Hepatic stellate cell (primary cell): ENCODE results near the gene NUDT13.

Experiments used
- DNase-seq: peaks from one replicate; pipeline ENCODE4 v3.0.0; 2011; ENCODE audit warnings: low spot score

NUDT13 gene

DNA sequence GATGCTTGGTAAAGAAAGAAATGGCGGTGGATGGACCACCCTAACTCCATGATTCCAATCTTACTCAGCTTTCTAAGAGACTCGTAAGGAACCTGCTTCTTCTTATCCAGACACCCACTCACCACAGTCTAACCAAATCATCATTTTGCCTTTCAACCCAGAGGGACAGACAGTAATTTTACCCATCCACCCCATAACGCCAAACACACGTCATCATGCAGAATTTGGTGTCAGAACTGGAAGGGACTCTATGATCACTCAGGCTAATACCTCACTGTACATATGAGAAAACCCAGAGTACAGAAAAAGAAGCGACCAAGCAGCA is 57.2 kb downstream of the NUDT13 start:
- peak; percentile 16 for DNase-seq

DNA sequence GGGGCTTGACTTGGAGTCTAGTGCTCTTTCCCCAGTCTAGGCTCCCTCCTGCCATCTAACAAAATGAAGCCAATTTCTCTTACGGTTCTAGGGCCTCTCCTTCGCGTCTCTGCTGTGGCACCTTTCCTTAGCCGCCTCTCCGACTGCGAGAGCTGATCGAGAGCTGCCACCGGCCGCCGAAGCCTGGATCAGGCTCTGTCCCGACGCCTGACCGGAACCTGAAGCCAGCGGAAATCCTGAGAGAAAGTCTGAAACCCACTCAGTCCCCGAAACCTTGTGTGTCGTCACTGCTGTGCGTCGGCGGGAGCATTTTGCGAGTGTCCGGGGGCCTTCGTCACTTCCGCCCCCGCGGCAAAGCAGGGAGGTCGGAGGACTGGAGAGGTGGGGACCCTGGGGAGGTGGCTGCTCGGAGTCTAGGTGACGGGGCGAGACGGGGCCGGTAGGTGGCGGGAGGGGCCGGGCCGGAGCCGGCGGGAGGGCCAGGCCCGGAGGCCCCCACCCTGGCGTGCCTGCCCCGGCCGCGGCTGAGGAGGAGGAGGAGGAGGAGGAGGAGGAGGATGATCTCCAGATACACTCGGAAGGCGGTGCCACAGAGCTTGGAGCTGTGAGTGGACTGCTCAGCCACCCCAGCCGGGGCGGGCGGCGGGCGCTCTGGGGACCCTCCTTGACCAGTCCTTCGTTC is 57.7 kb downstream of the NUDT13 start, which contains the start of the genes ECD and FAM149B1:
Gene ECD (minus strand): TSS at position 226 of the 682 bp plus-strand sequence. CDS start 4,071 bp downstream, outside the sequence.
Gene FAM149B1 (plus strand): TSS at position 337 of the 682 bp plus-strand sequence. CDS start 221 bp downstream, at position 558.
- DNase-seq = peak; percentile 91

DNA sequence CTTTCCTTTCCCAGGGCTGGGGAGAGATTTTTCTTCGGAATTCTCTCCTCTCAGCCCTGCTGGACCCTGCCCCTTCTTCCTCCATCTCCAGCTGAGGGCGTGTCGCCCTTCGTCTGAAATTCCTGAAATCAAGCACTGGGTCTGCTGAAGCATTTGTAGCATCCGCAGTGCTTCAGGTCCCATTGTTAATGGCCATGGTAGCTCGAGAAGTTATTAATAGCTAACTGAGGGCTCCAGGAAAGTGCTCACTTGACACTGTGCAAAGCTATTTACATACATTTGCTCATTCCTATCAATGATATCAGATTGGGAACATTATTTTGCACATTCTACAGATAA is 58.2 kb downstream of the NUDT13 start:
- no peak for DNase-seq

DNA sequence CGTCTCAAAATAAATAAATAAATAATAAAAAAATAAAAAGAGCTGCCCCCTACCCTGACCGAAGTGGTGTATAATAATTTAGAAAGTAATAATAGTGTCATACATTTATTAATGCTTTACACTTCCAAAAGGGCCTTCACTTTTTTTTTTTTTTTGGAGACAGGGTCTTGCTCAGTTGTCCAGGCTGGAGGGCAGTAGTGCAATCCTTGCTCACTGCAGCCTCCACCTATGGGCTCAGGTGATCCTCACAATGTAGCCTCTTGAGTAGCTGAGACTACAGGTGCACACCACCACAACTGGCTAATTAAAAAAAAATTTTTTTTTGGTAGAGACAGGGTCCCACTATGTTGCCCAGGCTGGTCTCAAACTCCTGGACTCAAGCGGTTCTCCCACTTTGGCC is 59.1 kb downstream of the NUDT13 start:
- no peak for DNase-seq

DNA sequence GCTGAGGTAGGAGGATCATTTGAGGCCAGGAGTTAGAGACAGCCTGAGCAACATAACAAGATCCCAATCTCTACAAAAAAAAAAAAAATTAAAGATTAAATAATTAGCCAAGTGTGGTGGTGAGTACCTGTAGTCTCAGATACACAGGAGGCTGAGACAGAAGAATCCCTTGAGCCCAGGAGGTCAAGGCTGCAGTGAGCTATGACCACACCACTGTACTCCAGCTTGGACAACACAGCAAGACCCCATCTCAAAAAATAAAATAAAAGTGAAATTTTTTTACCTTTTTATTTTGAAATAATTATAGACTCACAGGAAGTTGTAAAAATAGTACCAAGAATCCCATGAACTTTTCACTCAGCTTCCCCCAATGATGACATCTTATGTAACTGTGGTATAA is 62.6 kb downstream of the NUDT13 start:
- DNase-seq = no peak

DNA sequence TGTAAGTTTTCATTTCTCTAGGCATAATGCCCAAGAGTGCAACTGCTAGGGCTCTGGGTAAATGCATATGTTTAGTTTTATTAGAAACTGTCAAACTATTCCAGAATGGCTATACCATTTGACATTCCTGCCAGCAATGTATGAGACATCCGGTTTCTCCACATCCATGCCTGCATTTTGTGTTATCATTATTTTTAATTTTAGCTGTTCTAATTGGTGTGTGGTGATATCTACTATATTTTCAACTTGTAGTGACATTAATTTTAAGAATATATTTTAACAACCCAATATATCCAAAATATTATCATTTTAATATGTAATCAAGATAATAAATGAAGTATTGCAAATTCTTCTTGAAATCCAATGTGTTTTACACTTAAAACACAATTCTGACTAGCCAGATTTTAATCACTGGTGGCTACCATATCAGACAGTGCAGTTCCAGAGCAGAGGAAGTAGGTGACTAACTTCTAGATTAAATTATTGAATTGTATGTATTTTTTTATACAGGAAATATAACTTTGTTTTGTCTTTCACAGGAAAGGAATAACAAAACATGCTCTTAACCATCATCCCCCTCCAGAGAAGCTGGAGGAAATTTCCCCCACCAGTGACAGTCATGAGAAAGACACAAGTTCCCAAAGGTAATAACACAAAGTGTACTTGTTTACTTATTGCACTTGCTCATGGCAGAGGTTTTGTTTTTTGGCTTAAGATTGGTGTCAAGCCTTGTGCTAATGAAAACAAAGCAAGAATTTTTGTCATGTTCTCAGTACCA is 64.1 kb downstream of the NUDT13 start:
- no peak for DNase-seq
